ENCODE results near the gene COL24A1.
"Not testable (repeated sequence)": the region's sequence is repeated elsewhere in the genome, so short reads cannot be mapped to it uniquely, and the experiment has no call there.

COL24A1 gene

GRCh38 chr1:86153836-86154235, 2.7 kb downstream of the COL24A1 start:
- no peak overlapping the region for H3K4me3 ChIP-seq (ENCODE audit: low read depth, low read length)

DNA sequence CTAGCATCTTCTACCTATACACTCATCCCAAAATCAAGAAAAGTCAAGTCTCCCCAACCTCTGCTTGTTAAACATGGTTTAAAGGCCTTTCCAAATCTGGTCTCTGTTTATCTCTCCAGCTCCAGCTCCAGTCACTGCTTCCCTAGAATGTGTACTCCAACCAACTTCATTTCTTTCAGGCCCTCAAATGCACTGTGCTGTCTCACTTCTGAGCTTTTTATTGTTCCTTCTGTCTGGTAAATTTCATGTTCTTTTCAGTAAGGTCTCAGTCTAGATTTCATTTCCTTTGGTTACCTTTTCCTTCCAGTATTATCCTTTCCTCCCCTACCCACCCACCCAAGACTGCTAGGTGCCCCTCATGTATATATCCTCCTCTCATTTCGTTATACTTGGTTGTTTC, 3.7 kb downstream of the COL24A1 start:
- H3K4me3 ChIP-seq (ENCODE audit: low read depth, low read length) = no peak overlapping the region

DNA sequence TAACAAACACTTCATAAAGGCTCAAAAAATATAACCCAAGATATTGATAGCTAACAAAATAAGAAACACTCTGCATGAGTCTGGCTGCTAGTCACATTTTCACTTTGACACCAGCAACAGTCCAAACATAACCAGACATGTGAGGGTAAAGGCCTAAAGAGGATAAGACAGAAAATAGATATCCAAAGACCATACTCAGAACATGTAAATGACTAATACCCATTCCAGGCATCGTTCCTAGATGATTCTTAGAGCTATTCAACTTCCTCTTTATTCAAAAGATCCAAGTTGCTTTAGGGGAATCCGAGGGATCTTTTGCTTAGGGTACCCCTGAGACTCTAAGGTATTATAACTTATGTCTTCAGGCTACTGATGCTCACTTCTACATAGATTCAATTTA, 5.1 kb downstream of the COL24A1 start:
- H3K4me3 ChIP-seq (ENCODE audit: low read depth, low read length) = no peak overlapping the region

DNA sequence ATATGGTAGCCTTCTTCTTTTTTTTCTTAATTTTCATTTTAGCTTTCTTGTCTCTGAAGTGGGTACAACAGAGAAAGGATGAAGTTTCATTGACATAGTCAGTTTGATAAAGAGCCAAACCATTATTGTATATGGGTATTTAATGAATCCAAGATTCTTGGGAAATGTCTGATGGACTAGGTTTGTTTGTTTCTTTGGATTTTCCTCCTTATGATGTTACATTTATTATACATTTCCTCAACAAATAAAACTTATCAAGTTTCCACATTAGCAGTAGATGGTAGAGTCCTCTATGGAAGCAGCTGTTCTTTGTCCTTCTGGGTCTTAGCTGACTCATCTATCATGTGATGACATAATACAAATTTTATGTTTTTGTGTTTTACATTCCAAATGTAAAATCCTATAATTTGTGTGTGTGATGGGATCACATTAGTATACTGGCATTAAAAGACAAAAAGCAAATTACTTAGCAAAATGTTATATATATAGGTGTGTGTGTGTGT, 6.0 kb downstream of the COL24A1 start:
- H3K4me3 ChIP-seq (ENCODE audit: low read depth, low read length) = no peak overlapping the region

- H3K4me3 ChIP-seq (ENCODE audit: low read depth, low read length) = no peak overlapping the region
Measured at GRCh38 chr1:86149591-86149990, 7.0 kb downstream of the COL24A1 start.

GRCh38 chr1:86147755-86148154, 8.8 kb downstream of the COL24A1 start:
- H3K4me3 ChIP-seq (ENCODE audit: low read depth, low read length) = no peak overlapping the region

GRCh38 chr1:86146566-86146965, 10.0 kb downstream of the COL24A1 start:
- H3K4me3 ChIP-seq (ENCODE audit: low read depth, low read length) = no peak overlapping the region

DNA sequence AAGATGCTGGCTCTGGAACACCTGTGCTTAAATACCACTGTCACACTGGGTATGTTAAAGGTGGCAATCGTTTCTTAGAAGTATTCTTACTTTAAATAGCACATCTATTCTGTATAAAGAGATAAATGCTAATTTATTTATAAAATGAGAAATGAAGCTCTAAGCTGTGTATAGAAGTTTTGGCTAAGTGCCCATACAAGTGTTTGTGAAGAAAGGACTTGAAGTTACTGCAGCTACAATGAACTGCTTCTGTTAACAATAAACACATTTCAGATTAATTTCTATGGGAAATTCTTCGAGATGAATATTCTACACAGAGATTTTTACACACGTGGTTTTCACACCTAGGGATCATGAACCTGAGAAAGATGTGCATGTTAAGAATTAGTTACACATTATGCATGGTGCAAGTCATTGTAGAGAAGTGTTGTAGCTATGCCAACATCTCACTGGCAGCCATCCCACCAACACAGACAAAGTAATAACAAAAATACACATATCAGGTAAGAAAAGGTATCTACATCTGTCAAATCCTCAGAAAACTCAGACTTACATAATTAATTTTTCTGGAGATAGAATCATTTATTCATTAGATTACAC, 16.2 kb downstream of the COL24A1 start:
- H3K4me3 ChIP-seq (ENCODE audit: low read depth, low read length) = no peak overlapping the region

DNA sequence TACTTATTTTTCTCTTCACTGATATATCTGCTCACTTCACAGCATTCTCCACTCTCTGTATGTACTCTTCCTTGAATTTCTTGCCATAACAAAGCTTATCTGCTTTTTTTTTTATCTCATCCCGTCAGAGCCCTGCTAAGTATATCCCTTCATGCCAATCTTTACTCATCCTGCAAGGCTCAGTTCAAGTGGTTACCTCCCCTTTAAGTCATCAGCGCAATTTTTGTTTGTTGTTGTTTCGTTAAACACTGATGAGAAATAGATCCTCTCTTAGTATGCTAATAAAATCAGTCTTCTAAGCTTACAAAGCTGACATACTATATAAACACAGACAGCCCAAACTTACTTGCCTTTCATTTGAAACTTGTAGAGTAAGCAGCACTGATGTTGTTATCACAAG, 17.8 kb downstream of the COL24A1 start:
- no peak overlapping the region for H3K4me3 ChIP-seq (ENCODE audit: low read depth, low read length)

- no peak overlapping the region for H3K4me3 ChIP-seq (ENCODE audit: low read depth, low read length)
Measured at GRCh38 chr1:86137436-86137835, 19.1 kb downstream of the COL24A1 start.

GRCh38 chr1:86119214-86119764, 37.3 kb downstream of the COL24A1 start:
- H3K4me3 ChIP-seq (ENCODE audit: low read depth, low read length) = no peak overlapping the region

- no peak overlapping the region for H3K4me3 ChIP-seq (ENCODE audit: low read depth, low read length)
Measured at GRCh38 chr1:86114816-86115400, 41.7 kb downstream of the COL24A1 start.

DNA sequence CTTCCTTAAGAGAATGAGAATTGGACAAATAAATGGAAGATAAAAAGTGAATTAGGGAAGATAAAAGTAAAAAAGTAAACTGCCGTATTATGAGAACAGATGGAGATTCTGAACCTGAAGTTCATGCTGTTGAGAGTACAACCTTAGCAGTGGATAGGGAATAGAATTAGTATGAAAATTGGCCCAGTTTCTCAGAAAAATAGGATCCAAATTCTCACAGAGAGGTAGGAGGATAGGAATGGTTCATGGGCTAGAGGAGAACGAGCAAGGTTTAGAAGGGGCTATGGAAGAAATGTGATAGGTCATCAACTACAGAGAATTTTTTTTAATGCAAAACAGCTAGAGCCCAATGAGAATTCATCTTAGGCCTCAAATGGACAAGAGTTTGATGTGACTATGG, 42.3 kb downstream of the COL24A1 start:
- H3K4me3 ChIP-seq (ENCODE audit: low read depth, low read length) = no peak overlapping the region

DNA sequence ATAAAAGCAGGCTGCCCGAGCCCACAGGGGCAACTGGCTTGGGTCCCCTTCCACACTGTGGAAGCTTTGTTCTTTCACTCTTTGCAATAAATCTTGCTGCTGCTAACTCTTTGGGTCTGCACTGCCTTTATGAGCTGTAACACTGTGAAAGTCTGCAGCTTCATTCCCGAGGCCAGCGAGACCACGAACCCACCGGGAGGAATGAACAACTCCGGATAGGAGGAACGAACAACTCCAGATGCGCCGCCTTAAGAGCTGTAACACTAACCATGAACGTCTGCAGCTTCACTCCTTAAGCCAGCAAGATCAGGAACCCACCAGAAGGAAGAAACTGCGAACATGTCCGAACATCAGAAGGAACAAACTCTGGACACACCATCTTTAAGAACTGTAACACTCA, 45.0 kb downstream of the COL24A1 start:
- H3K4me3 ChIP-seq (ENCODE audit: low read depth, low read length) = not testable (repeated sequence)

DNA sequence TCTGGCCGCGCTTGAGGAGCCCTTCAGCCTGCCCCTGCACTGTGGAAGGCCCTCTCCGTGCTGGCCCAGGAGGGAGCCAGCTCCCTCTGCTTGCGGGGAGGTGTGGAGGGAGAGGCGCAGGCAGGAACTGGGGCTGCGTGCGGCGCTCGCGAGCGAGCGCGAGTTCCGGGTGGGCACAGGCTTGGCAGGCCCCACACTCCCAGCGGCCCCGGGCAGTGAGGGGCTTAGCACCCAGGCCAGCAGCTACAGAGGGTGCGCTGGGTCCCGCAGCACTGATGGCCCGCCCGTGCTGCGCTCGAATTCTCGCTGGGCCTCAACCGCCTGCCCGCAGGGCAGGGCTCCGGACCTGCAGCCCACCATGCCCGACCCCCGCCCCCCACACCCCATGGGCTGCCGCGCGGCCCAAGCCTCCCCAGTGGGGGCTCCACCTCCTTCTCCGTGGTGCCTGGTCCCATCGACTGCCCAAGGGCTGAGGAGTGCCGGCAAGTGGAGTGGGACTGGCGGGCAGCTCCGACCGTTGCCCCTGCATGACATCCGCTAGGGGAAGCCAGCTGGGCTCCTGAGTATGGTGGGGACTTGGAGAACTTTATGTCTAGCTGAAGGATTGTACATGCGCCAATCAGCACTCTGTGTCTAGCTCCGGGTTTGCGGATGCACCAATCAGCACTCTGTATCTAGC, 46.0 kb downstream of the COL24A1 start:
- no peak overlapping the region for H3K4me3 ChIP-seq (ENCODE audit: low read depth, low read length)

DNA sequence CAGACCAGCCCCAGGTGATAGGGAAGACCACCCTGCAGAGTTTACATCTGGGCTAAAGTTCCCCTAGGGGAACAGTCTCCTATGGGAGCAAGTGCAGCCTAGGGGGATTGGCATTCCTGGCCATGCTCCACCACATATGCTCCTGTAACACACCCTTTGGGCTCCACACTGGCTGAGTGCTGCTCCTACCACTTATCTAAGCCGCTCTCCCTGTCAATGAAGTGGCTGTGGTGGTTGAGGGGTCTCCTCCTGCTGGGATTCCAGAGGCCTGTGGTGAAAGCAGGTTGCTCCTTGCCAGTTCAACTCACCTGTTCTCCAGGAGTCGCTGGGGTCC, 51.1 kb downstream of the COL24A1 start:
- no peak overlapping the region for H3K4me3 ChIP-seq (ENCODE audit: low read depth, low read length)

DNA sequence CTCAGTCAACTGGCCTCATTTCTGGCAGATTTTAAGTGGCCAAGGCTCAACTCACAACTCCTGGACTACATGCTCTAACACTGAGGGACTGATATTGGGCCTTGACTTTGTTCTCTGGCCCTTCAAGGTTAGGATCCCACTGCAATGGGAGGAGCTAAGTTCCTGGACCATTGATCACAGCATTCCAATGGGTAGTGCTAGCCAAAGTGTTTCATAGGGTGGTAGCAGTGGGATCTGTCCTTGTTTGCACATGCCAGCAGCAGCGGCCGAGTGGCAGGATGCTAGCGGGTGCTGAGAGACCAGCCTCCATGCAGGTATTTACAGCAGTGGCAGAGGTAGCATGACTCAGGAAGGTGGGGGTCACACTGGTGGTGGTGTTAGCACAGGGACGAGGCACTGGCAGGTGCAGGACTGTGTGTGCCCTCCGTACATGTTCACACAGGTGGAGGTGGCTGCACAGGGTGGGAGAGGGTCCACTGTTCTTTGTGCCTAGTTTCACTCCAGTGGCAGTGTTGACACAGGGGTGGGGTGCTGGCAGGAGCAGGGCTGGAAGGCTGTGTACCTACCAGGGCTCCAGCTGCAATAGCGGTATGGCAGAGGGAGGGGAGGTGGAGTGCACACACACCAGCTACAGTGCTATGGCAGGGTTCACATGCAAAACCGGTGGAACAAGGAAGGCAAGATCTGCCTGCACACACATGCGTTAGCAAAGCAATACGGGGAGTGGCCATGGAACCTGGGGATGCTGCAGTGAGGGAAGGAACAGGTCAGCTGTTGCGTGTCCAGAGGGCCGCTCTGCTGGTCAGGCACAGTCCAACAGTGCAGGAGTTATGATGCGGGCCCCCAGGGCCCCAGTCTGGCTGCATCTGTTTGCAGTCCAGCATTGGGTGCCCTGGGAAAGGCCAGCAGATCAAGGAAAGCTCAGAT, 51.7 kb downstream of the COL24A1 start:
- H3K4me3 ChIP-seq (ENCODE audit: low read depth, low read length) = no peak overlapping the region

DNA sequence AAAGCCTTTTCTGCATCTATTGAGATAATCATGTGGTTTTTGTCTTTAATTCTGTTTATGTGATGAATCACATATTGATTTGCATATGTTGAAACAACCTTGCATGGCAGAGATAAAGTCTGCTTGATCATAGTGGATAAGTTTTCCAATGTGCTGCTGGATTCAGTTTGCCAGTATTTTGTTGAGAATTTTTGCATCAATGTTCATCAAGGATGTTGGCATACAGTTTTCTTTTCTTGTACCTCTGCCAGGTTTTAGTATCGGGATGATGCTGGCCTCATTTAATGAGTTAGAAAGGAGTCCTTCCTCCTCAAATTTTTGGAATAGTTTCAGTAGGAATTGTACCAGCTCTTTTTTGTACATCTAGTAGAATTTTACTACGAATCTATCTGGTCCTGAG, 55.0 kb downstream of the COL24A1 start:
- H3K4me3 ChIP-seq (ENCODE audit: low read depth, low read length) = no peak overlapping the region

DNA sequence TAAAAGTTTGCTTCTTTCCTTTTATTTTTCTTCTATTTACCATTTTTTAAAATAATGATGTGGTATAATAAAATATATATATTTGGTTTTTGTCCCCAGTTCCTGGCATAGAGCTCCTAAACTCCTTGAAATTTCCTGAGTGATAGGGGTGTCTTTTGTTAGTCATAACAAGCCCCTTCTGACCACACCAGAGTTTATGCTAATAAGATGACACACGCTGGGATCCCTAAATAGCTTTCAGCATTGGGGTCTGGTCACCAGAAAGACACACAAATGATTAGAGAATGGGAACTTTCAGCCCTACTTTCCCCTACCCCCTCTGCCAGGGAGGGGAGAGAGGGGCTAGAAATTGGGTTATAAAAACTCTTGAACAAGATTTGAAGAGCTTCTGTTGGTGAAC, 56.2 kb downstream of the COL24A1 start:
- H3K4me3 ChIP-seq (ENCODE audit: low read depth, low read length) = no peak overlapping the region

- H3K4me3 ChIP-seq (ENCODE audit: low read depth, low read length) = no peak overlapping the region
Measured at GRCh38 chr1:86089765-86090164, 66.8 kb downstream of the COL24A1 start.

DNA sequence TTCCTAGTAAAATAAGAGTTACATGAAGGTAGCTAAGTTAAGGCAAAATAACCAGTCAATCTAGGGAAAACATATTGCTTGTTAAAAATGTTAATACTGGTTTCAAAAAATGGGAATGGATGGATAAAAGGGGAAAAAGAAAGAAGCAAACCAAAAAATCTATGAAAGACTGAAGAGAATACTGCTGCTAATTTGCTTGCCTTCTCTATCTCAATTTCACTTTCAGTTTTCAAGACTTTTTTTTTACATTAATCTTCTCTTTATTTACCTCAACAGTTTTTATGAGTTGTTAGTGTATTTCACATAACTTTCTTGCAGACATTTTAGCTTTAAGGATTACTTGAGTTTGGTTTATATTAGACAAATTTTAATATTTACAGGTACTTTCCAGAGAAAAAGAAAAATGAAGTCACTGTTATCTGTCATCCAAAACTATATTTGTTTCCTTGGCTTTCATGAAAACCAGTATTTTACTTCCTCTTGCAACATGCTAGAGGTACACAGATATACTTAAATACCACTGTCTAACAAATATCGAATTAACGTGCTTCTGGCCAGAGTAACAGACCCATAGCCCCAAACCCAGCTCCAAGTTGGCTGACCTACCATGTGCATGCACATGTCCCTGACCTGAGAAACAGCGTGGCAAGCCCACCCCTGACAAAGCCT, 70.7 kb downstream of the COL24A1 start:
- no peak overlapping the region for H3K4me3 ChIP-seq (ENCODE audit: low read depth, low read length)
